ENCODE results near the gene MYOC.
"Not testable (repeated sequence)": the region's sequence is repeated elsewhere in the genome, so short reads cannot be mapped to it uniquely, and the experiment has no call there.

MYOC gene

GRCh38 chr1:171652234-171652822 is at the start of gene MYOC:
Gene MYOC (minus strand): TSS chr1:171652688. CDS start chr1:171652611, 77 bp downstream.
- FAIRE-seq (no peak), DNase-seq (ENCODE audit: insufficient read length, low spot score) (no peak)
- TF ChIP-seq POLR2A (IDR thresholded peaks at IDR 0.05; ENCODE audit: low read depth, low read length) = no peak

- TF ChIP-seq POLR2A (IDR thresholded peaks at IDR 0.05; ENCODE audit: low read depth, low read length) = no peak
- DNase-seq (ENCODE audit: insufficient read length, low spot score) = no peak
- no peak for FAIRE-seq
Observed at GRCh38 chr1:171699531-171699930, 47.0 kb upstream of the MYOC start.

- not testable (repeated sequence) for FAIRE-seq; DNase-seq (ENCODE audit: insufficient read length, low spot score)
Observed at GRCh38 chr1:171695772-171696171, 43.3 kb upstream of the MYOC start.

GRCh38 chr1:171693541-171693940 is 41.1 kb upstream of the MYOC start:
- not testable (repeated sequence) for FAIRE-seq; DNase-seq (ENCODE audit: insufficient read length, low spot score)

- no peak for FAIRE-seq
- no peak for DNase-seq (ENCODE audit: insufficient read length, low spot score)
- no peak for TF ChIP-seq POLR2A (IDR thresholded peaks at IDR 0.05; ENCODE audit: low read depth, low read length)
Observed at GRCh38 chr1:171683870-171684269, 31.4 kb upstream of the MYOC start.

- no peak for TF ChIP-seq POLR2A (IDR thresholded peaks at IDR 0.05; ENCODE audit: low read depth, low read length)
- DNase-seq (ENCODE audit: insufficient read length, low spot score) (no peak), FAIRE-seq (no peak)
Observed at GRCh38 chr1:171680339-171680738, 27.9 kb upstream of the MYOC start.

GRCh38 chr1:171676823-171677222 is 24.3 kb upstream of the MYOC start:
- no peak for FAIRE-seq
- TF ChIP-seq POLR2A (IDR thresholded peaks at IDR 0.05; ENCODE audit: low read depth, low read length) = no peak

GRCh38 chr1:171674431-171675405 is 22.2 kb upstream of the MYOC start:
- FAIRE-seq (no peak), DNase-seq (ENCODE audit: insufficient read length, low spot score) (no peak)
- TF ChIP-seq POLR2A (IDR thresholded peaks at IDR 0.05; ENCODE audit: low read depth, low read length) = no peak

More at GRCh38 chr1:171676823-171677222, 24.3 kb upstream of the MYOC start:
- DNase-seq (ENCODE audit: insufficient read length, low spot score) = no peak

- no peak for TF ChIP-seq POLR2A (IDR thresholded peaks at IDR 0.05; ENCODE audit: low read depth, low read length)
- DNase-seq (ENCODE audit: insufficient read length, low spot score) (no peak), FAIRE-seq (no peak)
Observed at GRCh38 chr1:171670739-171671138, 18.3 kb upstream of the MYOC start.

GRCh38 chr1:171668372-171668771 is 15.9 kb upstream of the MYOC start:
- FAIRE-seq = no peak
- DNase-seq (ENCODE audit: insufficient read length, low spot score) = no peak
- TF ChIP-seq POLR2A (IDR thresholded peaks at IDR 0.05; ENCODE audit: low read depth, low read length) = no peak

GRCh38 chr1:171666114-171666769 is 13.8 kb upstream of the MYOC start:
- FAIRE-seq (no peak), DNase-seq (ENCODE audit: insufficient read length, low spot score) (no peak)
- TF ChIP-seq POLR2A (IDR thresholded peaks at IDR 0.05; ENCODE audit: low read depth, low read length) = no peak

- FAIRE-seq (no peak), DNase-seq (ENCODE audit: insufficient read length, low spot score) (no peak)
- TF ChIP-seq POLR2A (IDR thresholded peaks at IDR 0.05; ENCODE audit: low read depth, low read length) = no peak
Observed at GRCh38 chr1:171664976-171665375, 12.5 kb upstream of the MYOC start.

GRCh38 chr1:171663854-171664575 is 11.5 kb upstream of the MYOC start:
- FAIRE-seq (no peak), DNase-seq (ENCODE audit: insufficient read length, low spot score) (no peak)
- TF ChIP-seq POLR2A (IDR thresholded peaks at IDR 0.05; ENCODE audit: low read depth, low read length) = no peak
